Inflammatory macrophage treated with lipopolysaccharide for 1 hour (primary cell): ENCODE results near the gene RUSF1.
A peak's percentile ranks its signal among the peaks of the same experiment; 100 is the strongest.
"Not testable (repeated sequence)": the region's sequence is repeated elsewhere in the genome, so short reads cannot be mapped to it uniquely, and the experiment has no call there.

ENCODE experiments used
- DNase-seq, 2 donors: peaks; one replicate each; pipeline ENCODE4 v3.0.0-alpha.2; 2020 to 2022

RUSF1 gene

GRCh38 chr16:31485571-31485970 is 22.6 kb downstream of the RUSF1 start:
- no peak for DNase-seq

GRCh38 chr16:31484491-31485171 is 23.6 kb downstream of the RUSF1 start:
- DNase-seq: no peak

- not testable (repeated sequence) for DNase-seq
Measured at GRCh38 chr16:31484048-31484447, 24.1 kb downstream of the RUSF1 start.

GRCh38 chr16:31483081-31483480 is 25.1 kb downstream of the RUSF1 start, which contains the start of gene SLC5A2:
Gene SLC5A2, plus strand, starts transcription at chr16:31483123. Its CDS starts 14 bp downstream, at chr16:31483137.
- DNase-seq: no peak

DNA sequence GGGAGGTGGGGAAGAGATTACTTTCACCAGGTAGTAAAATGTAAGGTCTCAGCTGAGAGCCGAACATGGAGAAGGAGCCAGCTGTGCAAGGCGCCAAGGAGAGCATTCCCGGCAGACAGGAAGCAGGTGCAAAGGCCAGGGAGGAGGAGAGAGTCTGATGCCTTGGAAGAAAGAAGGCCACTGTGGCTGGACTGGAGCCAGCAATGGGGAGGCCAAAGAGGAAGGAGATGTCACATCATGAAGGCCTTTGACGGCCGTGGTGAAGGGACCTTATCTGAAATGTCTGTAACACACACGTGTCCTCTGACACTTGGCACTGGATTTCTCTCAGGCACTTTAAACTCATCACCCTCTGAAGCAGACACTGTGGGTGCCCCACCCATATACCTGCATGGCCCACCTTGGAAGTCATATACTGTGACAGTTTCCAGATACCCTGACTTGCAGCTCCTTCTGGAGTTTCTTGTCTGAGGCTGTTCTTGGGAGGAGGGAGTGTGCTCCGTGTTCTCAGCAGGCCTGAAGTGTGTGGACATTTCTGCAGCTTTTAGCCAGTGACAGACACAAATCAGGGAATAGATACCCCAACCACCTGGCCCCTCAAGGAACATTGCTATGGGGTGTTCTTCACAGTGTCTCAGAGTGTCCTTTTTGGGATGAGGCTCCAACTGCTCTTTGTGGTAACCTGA is 27.2 kb downstream of the RUSF1 start:
- peak in 1 of 2 donors; percentile 14 for DNase-seq

GRCh38 chr16:31479751-31480150 is 28.4 kb downstream of the RUSF1 start:
- no peak for DNase-seq

DNA sequence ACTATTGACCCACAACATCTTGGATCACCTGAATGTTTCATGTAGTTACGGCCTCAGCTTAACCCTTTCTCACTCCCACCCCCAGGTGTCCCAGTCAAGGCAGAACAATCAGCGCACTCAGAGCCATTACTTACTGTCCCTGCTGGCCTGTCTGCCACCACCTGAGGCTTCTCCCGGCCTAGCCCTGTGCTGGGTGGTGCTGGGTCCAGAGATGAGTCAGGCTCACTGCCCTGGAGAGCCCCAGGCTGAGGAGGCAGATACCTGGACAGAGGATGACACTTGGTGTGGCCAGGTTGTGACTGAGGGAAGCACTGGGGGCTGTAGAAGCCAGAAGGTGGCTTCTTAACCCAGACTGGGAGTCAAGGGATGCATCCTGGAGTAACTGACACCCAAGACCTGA is 29.2 kb downstream of the RUSF1 start:
- DNase-seq: no peak

DNA sequence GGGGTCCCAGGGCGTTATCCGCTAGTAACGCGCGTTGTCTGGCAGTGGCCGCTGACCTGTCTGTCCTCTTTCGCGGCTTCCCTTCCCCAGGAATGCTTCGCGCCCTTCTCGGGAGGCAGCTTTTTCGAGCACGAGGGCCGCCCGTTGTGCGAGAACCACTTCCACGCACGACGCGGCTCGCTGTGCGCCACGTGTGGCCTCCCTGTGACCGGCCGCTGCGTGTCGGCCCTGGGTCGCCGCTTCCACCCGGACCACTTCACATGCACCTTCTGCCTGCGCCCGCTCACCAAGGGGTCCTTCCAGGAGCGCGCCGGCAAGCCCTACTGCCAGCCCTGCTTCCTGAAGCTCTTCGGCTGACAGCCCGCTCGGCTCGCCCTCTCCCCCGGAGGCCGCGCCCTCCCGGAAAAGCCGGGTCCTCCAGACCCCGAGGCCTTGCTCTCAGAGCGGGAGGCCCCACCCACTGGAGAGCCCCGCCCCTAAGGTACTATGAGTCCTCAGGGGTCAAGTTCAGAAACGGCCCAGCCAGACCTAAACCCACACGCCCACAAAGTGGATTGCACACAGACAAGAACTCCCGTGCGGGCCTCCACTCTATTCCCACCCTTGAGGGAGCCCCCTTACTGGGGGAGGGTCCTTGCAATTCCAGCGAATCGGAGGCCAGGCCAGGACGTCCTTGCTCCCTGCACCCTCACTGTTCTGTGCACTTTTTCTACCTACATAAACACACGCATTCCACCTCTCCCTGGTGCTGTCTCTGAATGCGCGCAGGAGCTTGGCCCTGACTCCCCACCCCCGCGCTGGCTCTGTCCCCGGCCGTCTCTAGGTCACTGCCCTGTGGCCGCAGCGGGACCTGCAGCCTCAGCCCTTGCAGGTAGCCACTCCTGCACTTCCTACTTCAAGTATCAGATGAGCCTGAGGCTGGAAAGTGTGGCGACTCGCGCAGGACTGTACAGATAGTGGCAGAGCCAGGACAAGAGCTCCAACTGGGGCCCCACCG is 30.7 kb downstream of the RUSF1 start:
- DNase-seq: no peak

- DNase-seq: peak; percentile 53 to 63
Measured at GRCh38 chr16:31476303-31477219, 31.6 kb downstream of the RUSF1 start.

DNA sequence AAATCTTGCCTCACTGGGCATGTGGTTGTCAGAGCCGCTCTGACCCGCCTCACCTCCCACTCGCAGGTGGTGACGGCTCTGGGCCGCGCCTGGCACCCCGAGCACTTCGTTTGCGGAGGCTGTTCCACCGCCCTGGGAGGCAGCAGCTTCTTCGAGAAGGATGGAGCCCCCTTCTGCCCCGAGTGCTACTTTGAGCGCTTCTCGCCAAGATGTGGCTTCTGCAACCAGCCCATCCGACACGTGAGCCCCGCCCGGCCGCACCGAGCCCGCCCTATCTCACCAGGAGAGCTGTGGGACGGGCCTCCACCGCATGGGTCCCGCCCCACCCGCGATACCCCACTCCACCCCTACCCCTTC is 32.3 kb downstream of the RUSF1 start:
- DNase-seq: no peak

DNA sequence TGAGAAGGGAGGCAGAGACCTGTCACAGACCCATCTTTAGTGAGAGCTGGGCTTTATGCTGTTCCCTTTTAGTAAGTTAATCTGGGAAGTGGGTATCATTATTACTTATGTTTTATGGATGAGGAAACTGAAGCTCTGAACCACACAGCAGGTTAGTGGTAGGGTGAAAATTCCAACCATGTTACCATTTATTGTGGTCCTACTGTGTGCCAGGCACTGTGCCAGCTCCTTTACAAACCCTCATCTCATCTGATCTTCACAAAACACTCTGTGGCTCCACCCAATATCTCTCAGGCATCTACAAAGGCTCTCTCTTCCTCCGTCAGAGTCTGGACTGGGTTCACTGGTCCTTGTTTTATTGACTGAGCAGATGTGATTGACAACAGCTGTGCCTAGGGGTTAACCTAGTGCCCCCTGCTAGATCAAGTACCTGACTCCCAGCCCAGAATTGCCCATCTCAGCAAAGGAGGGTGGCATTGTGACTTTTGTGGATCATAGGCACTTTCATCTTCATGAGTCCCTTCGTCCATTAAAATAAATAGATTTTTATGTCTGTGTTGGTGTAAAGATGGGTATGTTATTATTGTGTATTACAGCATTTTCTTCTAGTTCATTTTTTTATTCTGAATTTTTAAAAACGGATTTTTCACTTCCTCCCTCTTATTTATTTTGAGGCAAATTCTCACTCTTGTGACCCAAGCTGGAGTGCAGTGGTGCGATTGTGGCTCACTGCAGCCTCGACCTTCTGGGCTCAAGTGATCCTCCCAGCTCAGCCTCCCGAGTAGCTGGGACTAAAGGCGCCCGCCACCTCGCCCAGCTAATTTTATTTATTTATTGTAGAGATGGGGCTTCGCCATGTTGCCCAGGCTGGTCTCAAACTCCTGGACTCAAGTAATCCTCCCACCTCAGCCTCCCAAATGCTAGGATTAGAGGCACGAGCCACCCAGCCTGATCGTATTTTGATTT is 33.1 kb downstream of the RUSF1 start:
- DNase-seq: no peak

DNA sequence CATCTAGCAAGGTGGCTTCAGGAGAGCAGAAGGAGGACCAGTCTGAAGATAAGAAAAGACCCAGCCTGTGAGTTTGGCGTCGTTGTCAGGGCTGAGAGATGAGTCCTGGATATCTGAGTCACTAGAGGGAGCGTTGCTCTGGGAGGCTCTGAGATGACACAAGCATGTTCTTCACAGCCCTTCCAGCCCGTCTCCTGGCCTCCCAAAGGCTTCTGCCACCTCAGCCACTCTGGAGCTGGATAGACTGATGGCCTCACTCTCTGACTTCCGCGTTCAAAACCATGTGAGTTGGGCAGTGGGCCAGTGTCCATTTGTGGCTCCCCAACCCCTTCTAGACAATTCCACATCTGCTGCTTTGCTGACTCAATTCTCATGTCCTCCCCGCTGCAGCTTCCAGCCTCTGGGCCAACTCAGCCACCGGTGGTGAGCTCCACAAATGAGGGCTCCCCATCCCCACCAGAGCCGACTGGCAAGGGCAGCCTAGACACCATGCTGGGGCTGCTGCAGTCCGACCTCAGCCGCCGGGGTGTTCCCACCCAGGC is 33.9 kb downstream of the RUSF1 start:
- DNase-seq: no peak

GRCh38 chr16:31473264-31473984 is 34.8 kb downstream of the RUSF1 start:
- DNase-seq: no peak

DNA sequence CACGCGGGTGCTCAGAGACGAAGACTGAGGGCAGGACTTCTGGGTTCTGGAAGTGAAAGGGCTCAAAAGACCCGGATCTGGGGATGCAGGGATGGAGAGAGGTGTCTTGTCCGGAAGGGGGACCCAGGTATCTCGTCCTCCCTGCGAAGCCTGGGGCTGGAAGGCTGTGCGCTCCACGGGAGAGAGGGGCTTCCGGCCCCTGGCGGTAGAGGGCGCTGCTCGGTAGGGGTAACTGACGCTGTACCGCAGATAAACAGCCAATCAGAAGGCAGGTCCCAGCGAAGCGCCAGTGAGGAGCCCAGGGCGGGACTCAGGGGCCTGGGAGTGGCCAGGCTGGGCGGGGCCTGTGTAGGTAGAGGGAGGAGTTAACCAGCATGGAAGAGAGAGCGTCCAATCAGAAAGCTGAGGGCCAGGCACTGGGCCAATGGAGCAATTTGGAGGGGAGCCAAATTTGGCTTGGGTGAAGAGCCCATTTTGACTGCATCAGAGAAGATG is 35.4 kb downstream of the RUSF1 start:
- DNase-seq: peak; percentile 23 to 42

GRCh38 chr16:31471875-31472708 is 36.1 kb downstream of the RUSF1 start, which contains the start of gene TGFB1I1:
Gene TGFB1I1, plus strand, starts transcription at chr16:31472152. Its CDS starts 37 bp downstream, at chr16:31472189.
- no peak for DNase-seq

- no peak for DNase-seq
Measured at GRCh38 chr16:31471241-31471874, 36.8 kb downstream of the RUSF1 start.

DNA sequence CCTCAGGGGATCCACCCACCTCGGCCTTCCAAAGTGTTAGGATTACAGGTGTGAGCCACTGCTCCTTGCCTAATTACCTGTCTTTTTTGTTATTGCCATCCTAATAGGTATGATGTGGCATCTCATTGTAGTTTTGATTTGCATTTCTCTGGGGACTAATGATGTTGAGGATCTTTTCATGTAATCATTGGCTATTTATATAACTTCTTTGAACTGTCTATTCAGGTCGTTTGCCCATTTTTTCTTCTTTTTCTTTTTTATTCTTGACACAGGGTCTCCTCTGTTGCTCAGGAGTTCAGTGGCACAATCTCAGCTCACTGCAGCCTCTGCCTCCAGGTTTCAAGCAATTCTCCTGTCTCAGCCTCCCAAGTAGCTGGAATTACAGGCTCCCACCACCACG is 37.6 kb downstream of the RUSF1 start:
- no peak for DNase-seq

DNA sequence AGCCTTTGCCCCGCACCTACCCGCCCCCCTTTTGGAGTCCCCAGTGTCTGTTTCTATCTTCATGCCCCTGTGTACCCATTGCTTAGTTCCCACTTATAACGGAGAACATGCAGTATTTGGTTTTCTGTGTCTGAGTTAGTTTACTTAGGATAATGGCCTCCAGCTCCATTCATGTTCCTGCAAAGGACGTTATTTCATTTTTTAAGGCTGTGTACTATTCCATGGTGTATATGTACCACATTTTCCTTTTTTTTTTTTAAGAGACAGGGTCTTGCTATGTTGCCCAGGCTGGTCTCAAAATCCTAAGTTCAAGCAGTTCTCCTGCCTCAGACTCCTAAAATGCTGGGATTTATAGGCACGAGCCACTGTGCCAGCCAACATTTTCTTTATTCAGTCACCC is 40.3 kb downstream of the RUSF1 start:
- no peak for DNase-seq
